H1 (cell line): ENCODE measurements around the gene CAV1. TPM values are rescaled to one million over a fixed set of nuclear protein-coding genes. Genes with fewer than 3 reads are reported as not detected.

Experiments
- CTCF ChIA-PET: fragments of 300-600 bp; sonication (Branson Sonifier 250); formaldehyde crosslinking; loops from one replicate; lab custom pipeline; 2021; ENCODE audit not compliant: partially characterized antibody; lab: Charles Lee
- POLR2A ChIA-PET: fragments of 300-600 bp; sonication (Branson Sonifier 250); formaldehyde crosslinking; loops from one replicate; lab custom pipeline; 2021; ENCODE audit warnings: inconsistent platforms; ENCODE audit not compliant: partially characterized antibody; lab: Charles Lee
- DNase-seq, 2 experiments: peaks; one replicate each; pipeline versions ENCODE4 v3.0.0 to v3.0.0-alpha.2; 2010 to 2022; ENCODE audit warnings: low spot score in 2 of 2, low read depth in 1 of 2, mixed read lengths in 1 of 2
- FAIRE-seq: peaks from 2 replicates; lab custom pipeline; 2011; peaks lifted over from hg19 to GRCh38; lab: Jason Lieb, UNC
- H2AFZ ChIP-seq: 2 replicates; pipeline ENCODE4 v1.8.1; 2012; ENCODE audit warnings: low read length, inconsistent platforms
- H2AK5ac ChIP-seq: 2 replicates; pipeline ENCODE4 v1.6.1; 2013; ENCODE audit warnings: low read depth, low read length
- H2BK120ac ChIP-seq: replicated peaks from 2 replicates; pipeline ENCODE3; 2013; ENCODE audit warnings: low read depth, low read length, inconsistent platforms
- H2BK12ac ChIP-seq: 2 replicates; pipeline ENCODE4 v1.6.1; 2013; ENCODE audit warnings: low read depth, low read length
- H2BK15ac ChIP-seq: 2 replicates; pipeline ENCODE4 v1.6.1; 2013; ENCODE audit warnings: low read length
- H2BK20ac ChIP-seq: 2 replicates; pipeline ENCODE4 v1.6.1; 2013; ENCODE audit warnings: low read length
- H2BK5ac ChIP-seq: 2 replicates; pipeline ENCODE4 v1.6.1; 2013; ENCODE audit warnings: low read depth, low read length
- H3K14ac ChIP-seq: 2 replicates; pipeline ENCODE4 v1.6.1; 2013; ENCODE audit warnings: inconsistent platforms; ENCODE audit not compliant: insufficient read length
- H3K18ac ChIP-seq: 2 replicates; pipeline ENCODE4 v1.6.1; 2013; ENCODE audit warnings: low read length; ENCODE audit errors: extremely low read depth
- H3K23ac ChIP-seq: 2 replicates; pipeline ENCODE4 v1.6.1; 2013; ENCODE audit warnings: inconsistent platforms; ENCODE audit not compliant: insufficient read length
- H3K23me2 ChIP-seq: 2 replicates; pipeline ENCODE4 v1.6.1; 2013; ENCODE audit warnings: low read depth, low read length
- H3K27ac ChIP-seq: 2 replicates; pipeline ENCODE4 v1.6.1; 2011; ENCODE audit warnings: low read depth, low read length, inconsistent platforms
- H3K27me3 ChIP-seq, 4 experiments: replicated peaks in 1 of 4; 1 replicate in 1 of 4; 2 replicates in 3 of 4; pipeline versions ENCODE4 v1.6.1 to v1.8.1; 2011 to 2013; ENCODE audit warnings: low read length in 3 of 4, mild to moderate bottlenecking in 3 of 4, inconsistent platforms in 2 of 4, mixed read lengths in 2 of 4, moderate library complexity in 1 of 4; ENCODE audit not compliant: control insufficient read depth in 3 of 4, insufficient read depth in 3 of 4; ENCODE audit errors: extremely low read depth in 1 of 4
- H3K36me3 ChIP-seq, 4 experiments: 2 replicates each; pipeline versions ENCODE4 v1.6.1 to v1.8.1; 2011 to 2013; ENCODE audit warnings: mild to moderate bottlenecking in 4 of 4, low read length in 3 of 4, moderate library complexity in 2 of 4, control low read depth in 1 of 4, inconsistent platforms in 1 of 4; ENCODE audit not compliant: insufficient read depth in 4 of 4, control insufficient read depth in 2 of 4
- H3K4ac ChIP-seq: replicated peaks from 2 replicates; pipeline ENCODE3; 2013; ENCODE audit warnings: low read length, low read depth, mixed read lengths, inconsistent platforms; ENCODE audit not compliant: insufficient read length
- H3K4me1 ChIP-seq, 4 experiments: replicated peaks in 1 of 4; 1 replicate in 1 of 4; 2 replicates in 3 of 4; pipeline versions ENCODE4 v1.6.1 to v1.8.1; 2011 to 2013; ENCODE audit warnings: low read length in 3 of 4, inconsistent platforms in 2 of 4, mixed read lengths in 1 of 4; ENCODE audit not compliant: insufficient read depth in 4 of 4, control insufficient read depth in 3 of 4
- H3K4me2 ChIP-seq, 2 experiments: 2 replicates each; pipeline versions ENCODE4 v1.6.1 to v1.8.1; 2011 to 2013; ENCODE audit warnings: low read depth in 2 of 2, low read length in 2 of 2, control low read depth in 1 of 2, inconsistent platforms in 1 of 2, mild to moderate bottlenecking in 1 of 2; ENCODE audit not compliant: insufficient read depth in 1 of 2
- H3K4me3 ChIP-seq, 4 experiments: fragments of 200-600, 300-600 bp in 1 of 4; sonication (generic), shearing (Covaris generic), sonication (Bioruptor Twin) in 1 of 4; 2 replicates each; pipeline versions ENCODE4 v1.5.1 to v1.8.1; 2011 to 2016; ENCODE audit warnings: low read length in 4 of 4, low read depth in 3 of 4, control low read depth in 2 of 4, inconsistent platforms in 2 of 4, mild to moderate bottlenecking in 2 of 4, mixed read lengths in 1 of 4, moderate library complexity in 1 of 4; ENCODE audit not compliant: insufficient read depth in 2 of 4; ENCODE audit errors: extremely low read depth in 1 of 4
- H3K56ac ChIP-seq: replicated peaks from 2 replicates; pipeline ENCODE3; 2013; ENCODE audit warnings: low read depth, mild to moderate bottlenecking, mixed read lengths, low read length, inconsistent platforms; ENCODE audit not compliant: insufficient read length
- H3K79me1 ChIP-seq: 2 replicates; pipeline ENCODE4 v1.6.1; 2013; ENCODE audit warnings: low read depth, low read length, control low read depth
- H3K79me2 ChIP-seq, 2 experiments: 2 replicates each; pipeline versions ENCODE4 v1.6.1 to v1.8.1; 2012 to 2013; ENCODE audit warnings: low read length in 2 of 2, mild to moderate bottlenecking in 2 of 2, inconsistent platforms in 1 of 2; ENCODE audit not compliant: insufficient read depth in 2 of 2, control insufficient read depth in 1 of 2
- H3K9ac ChIP-seq, 4 experiments: replicated peaks in 1 of 4; 1 replicate in 1 of 4; 2 replicates in 3 of 4; pipeline versions ENCODE4 v1.6.1 to v1.8.1; 2011 to 2013; ENCODE audit warnings: low read depth in 3 of 4, low read length in 3 of 4, control low read depth in 2 of 4, mild to moderate bottlenecking in 2 of 4, moderate library complexity in 2 of 4, inconsistent platforms in 1 of 4; ENCODE audit errors: extremely low read depth in 1 of 4
- H3K9me3 ChIP-seq, 2 experiments: 2 replicates each; pipeline versions ENCODE4 v1.6.1 to v1.8.1; 2012 to 2013; ENCODE audit warnings: mild to moderate bottlenecking in 2 of 2, moderate library complexity in 2 of 2, control low read depth in 1 of 2, inconsistent platforms in 1 of 2, low read depth in 1 of 2, low read length in 1 of 2, mixed read lengths in 1 of 2; ENCODE audit not compliant: insufficient read depth in 2 of 2
- H4K20me1 ChIP-seq, 2 experiments: replicated peaks in 1 of 2; 2 replicates each; pipeline versions ENCODE3 to v1.8.1; 2011 to 2013; ENCODE audit warnings: inconsistent platforms in 2 of 2, low read length in 2 of 2, mild to moderate bottlenecking in 1 of 2; ENCODE audit not compliant: insufficient read depth in 2 of 2, control insufficient read depth in 1 of 2
- H4K5ac ChIP-seq: 2 replicates; pipeline ENCODE4 v1.6.1; 2013; ENCODE audit warnings: low read length, low read depth, mixed read lengths, inconsistent platforms; ENCODE audit not compliant: insufficient read length
- H4K8ac ChIP-seq: 2 replicates; pipeline ENCODE4 v1.8.0; 2013; ENCODE audit warnings: mild to moderate bottlenecking, moderate library complexity, low read length, inconsistent platforms; ENCODE audit not compliant: insufficient read depth; ENCODE audit errors: extremely low read depth
- H4K91ac ChIP-seq: replicated peaks from 2 replicates; pipeline ENCODE3; 2013; ENCODE audit warnings: low read length, mixed read lengths, inconsistent platforms; ENCODE audit not compliant: insufficient read length
- CHD2 ChIP-seq: IDR thresholded peaks from 2 replicates; pipeline ENCODE4 v1.6.1; 2012; ENCODE audit warnings: low read length, improper control_type of control experiment
- EGR1 ChIP-seq: IDR thresholded peaks from 2 replicates; pipeline ENCODE4 v1.6.1; 2011; ENCODE audit warnings: low read depth, low read length, borderline replicate concordance
- FOSL1 ChIP-seq: IDR thresholded peaks from 2 replicates; pipeline ENCODE4 v1.6.1; 2011; ENCODE audit warnings: mild to moderate bottlenecking, low read depth, low read length, moderate library complexity; ENCODE audit not compliant: insufficient read depth
- GABPA ChIP-seq: IDR thresholded peaks from 2 replicates; pipeline ENCODE4 v1.6.1; 2011; ENCODE audit warnings: mild to moderate bottlenecking, low read length, moderate library complexity, borderline replicate concordance; ENCODE audit not compliant: insufficient read depth
- PHF8 ChIP-seq: fragments of 200-600 bp; sonication (generic); conservative IDR thresholded peaks from 2 replicates; pipeline ENCODE4 v1.7.1; 2012; ENCODE audit warnings: low read depth, mild to moderate bottlenecking, inconsistent platforms, low read length, moderate library complexity
- POLR2A ChIP-seq, 2 experiments: IDR thresholded peaks; 1 replicate in 1 of 2; 2 replicates in 1 of 2; pipeline ENCODE4 v1.6.1; 2011; ENCODE audit warnings: low read depth in 2 of 2, low read length in 2 of 2, mild to moderate bottlenecking in 2 of 2; ENCODE audit errors: control extremely low read depth in 1 of 2
- RAD21 ChIP-seq, 2 experiments: IDR thresholded peaks in 1 of 2; conservative IDR thresholded peaks in 1 of 2; 2 replicates each; pipeline ENCODE4 v1.6.1; 2011; ENCODE audit warnings: low read depth in 2 of 2, low read length in 2 of 2, improper control_type of control experiment in 1 of 2, inconsistent platforms in 1 of 2, mild to moderate bottlenecking in 1 of 2, moderate library complexity in 1 of 2
- SAP30 ChIP-seq: fragments of 300-600 bp; sonication (generic); IDR thresholded peaks from 2 replicates; pipeline ENCODE4 v1.7.1; 2012; ENCODE audit warnings: low read length, moderate library complexity, mild to moderate bottlenecking, inconsistent platforms; ENCODE audit not compliant: insufficient read depth, insufficient replicate concordance
- SIRT6 ChIP-seq: IDR thresholded peaks from one replicate; pipeline ENCODE4 v1.7.1; 2012; ENCODE audit warnings: low read length, inconsistent platforms
- SP4 ChIP-seq: IDR thresholded peaks from 2 replicates; pipeline ENCODE4 v1.6.1; 2012; ENCODE audit warnings: low read length, inconsistent platforms
- SRF ChIP-seq: IDR thresholded peaks from 2 replicates; pipeline ENCODE4 v1.6.1; 2011; ENCODE audit warnings: mild to moderate bottlenecking, low read depth, low read length, moderate library complexity
- TAF1 ChIP-seq: IDR thresholded peaks from 2 replicates; pipeline ENCODE4 v1.6.1; 2011; ENCODE audit warnings: mild to moderate bottlenecking, low read depth, low read length
- TAF7 ChIP-seq: optimal IDR thresholded peaks from 2 replicates; pipeline ENCODE3; 2011; ENCODE audit warnings: low read depth, mild to moderate bottlenecking, inconsistent platforms, low read length, moderate library complexity, borderline replicate concordance
- TCF12 ChIP-seq: IDR thresholded peaks from 2 replicates; pipeline ENCODE4 v1.6.1; 2011; ENCODE audit warnings: low read depth, mild to moderate bottlenecking, low read length
- YY1 ChIP-seq: IDR thresholded peaks from 2 replicates; pipeline ENCODE4 v1.6.1; 2011; ENCODE audit warnings: low read depth, mild to moderate bottlenecking, low read length
- ZNF274 ChIP-seq: IDR thresholded peaks from 2 replicates; pipeline ENCODE4 v1.7.0; 2012; ENCODE audit warnings: low read length, borderline replicate concordance; ENCODE audit errors: extremely low read depth
- WGBS, 2 experiments: shearing (Covaris generic) in 1 of 2; methylation state at CpG; one replicate each; pipeline versions ENCODE4 v1.1.6 to v1.1.7; 2013 to 2015; ENCODE audit warnings: low lambda C conversion rate in 2 of 2, mixed read lengths in 2 of 2, inconsistent platforms in 1 of 2, low coverage in 1 of 2, missing lambda C conversion rate in 1 of 2; ENCODE audit not compliant: insufficient replicate concordance in 2 of 2, insufficient coverage in 1 of 2, insufficient read length in 1 of 2; ENCODE audit errors: extremely low coverage in 1 of 2, missing lambda C conversion rate in 1 of 2; 5-methylcytosine and 5-hydroxymethylcytosine counted together
- polyA plus RNA-seq, 7 experiments: library from polyadenylated mRNA; depleted of rRNA in 3 of 7; stranded (reverse) in 5 of 7; unstranded in 2 of 7; fragments of >200 nt in 5 of 7; fragments of 200-250 nt in 2 of 7; gene quantifications; 1 replicate in 5 of 7; 2 replicates in 1 of 7; 4 replicates in 1 of 7; pipeline versions ENCODE4 v1.2.1 to v1.2.3, GENCODE V29; 2011 to 2013; ENCODE audit warnings: missing spikeins in 2 of 7, mixed read lengths in 2 of 7
- total RNA-seq: library from RNA; stranded (reverse); fragmentation: NEBNext Ultra II Directional; extraction: Animal tissue kit (Norgen Biotek cat#: 25700); gene quantifications from 2 replicates; pipeline ENCODE4 v1.2.1, GENCODE V29; 2021

The CAV1 gene
- total and polyA plus RNA-seq, 2 of the 8 experiments (the other 6 are each of a cell fraction or from before 2014, with no cell fraction given), result 16.3 to 21.8 TPM

GRCh38 chr7:116579835-116580234 lies 55.0 kb downstream of the CAV1 start:
- H3K27ac ChIP-seq, result no peak overlapping the region
- POLR2A ChIA-PET, result no interaction called here

More at GRCh38 chr7:116579835-116580234, 55.0 kb downstream of the CAV1 start:
- Histone ChIP-seq H4K5ac (no peak overlapping the region), H3K27me3 (no peaks in the 10 kb centered on the region), H3K36me3 (no peaks in the 10 kb centered on the region), H3K79me1 (no peaks in the 10 kb centered on the region), H2AFZ (no peak overlapping the region), H3K23me2 (no peaks in the 10 kb centered on the region), H3K4me3 (no peak overlapping the region), H3K18ac (no peak overlapping the region), H2BK12ac (no peak overlapping the region), H4K91ac (no peak overlapping the region), H2AK5ac (no peak overlapping the region), H3K4ac (no peak overlapping the region), H3K9me3 (no peaks in the 10 kb centered on the region), H3K23ac (no peak overlapping the region), H4K8ac (no peak overlapping the region), H3K4me1 (no peaks in the 10 kb centered on the region), H2BK20ac (no peak overlapping the region), H2BK5ac (no peak overlapping the region), H2BK120ac (no peak overlapping the region), H3K4me2 (no peak overlapping the region), H3K14ac (no peak overlapping the region), H4K20me1 (no peaks in the 10 kb centered on the region), H3K9ac (no peak overlapping the region), H3K79me2 (no peaks in the 10 kb centered on the region), H3K56ac (no peak overlapping the region), H2BK15ac (no peak overlapping the region)
- FAIRE-seq (no peak), DNase-seq (no peak)
- WGBS, 2 experiments, result 90% methylated on average over 2 of the region's 2 CpGs; no CpG with 5 or more reads in 1 of the 2 experiments
- TF ChIP-seq SP4 (no peak), SRF (no peak), GABPA (no peak), PHF8 (no peak), TAF1 (no peak), FOSL1 (no peak), SAP30 (no peak), POLR2A (IDR thresholded peaks at IDR 0.05; ENCODE audit: control extremely low read depth in 1 of 2, low read depth in 2 of 2, low read length in 2 of 2) (no peak), RAD21 (IDR thresholded peaks at IDR 0.05 in 1 of 2, conservative IDR thresholded peaks at IDR 0.05 in 1 of 2; ENCODE audit: low read depth in 2 of 2, low read length in 2 of 2) (no peak), SIRT6 (no peak), TCF12 (no peak), TAF7 (no peak), ZNF274 (no peak), EGR1 (no peak), CHD2 (no peak), YY1 (no peak)
- CTCF ChIA-PET, result interaction anchor here (0.8 to 1.0 kb wide), 2 partner anchors 11 to 207 kb away, joined by 3 to 6 read pairs; no protein-coding TSS in a partner anchor
